A673 (cell line): ENCODE data around the gene ZFYVE21.

Source experiments
- EZH2 ChIP-seq: fragments of 200-600 bp; sonication (generic); IDR thresholded peaks from 2 replicates; pipeline ENCODE4 v1.6.1; 2017; ENCODE audit warnings: borderline replicate concordance, low read depth, mild to moderate bottlenecking, mixed read lengths, antibody characterized with exemption, low read length; ENCODE audit not compliant: poor library complexity, severe bottlenecking
- TF ChIP-seq, protein P1 (sequence below): fragments of 300-800, 200-600 bp; sonication (generic); conservative IDR thresholded peaks from 2 replicates; pipeline ENCODE4 v1.5.1; 2017; ENCODE audit warnings: low read depth, mild to moderate bottlenecking, antibody characterized with exemption, low read length, moderate library complexity, mixed read lengths

DNA sequence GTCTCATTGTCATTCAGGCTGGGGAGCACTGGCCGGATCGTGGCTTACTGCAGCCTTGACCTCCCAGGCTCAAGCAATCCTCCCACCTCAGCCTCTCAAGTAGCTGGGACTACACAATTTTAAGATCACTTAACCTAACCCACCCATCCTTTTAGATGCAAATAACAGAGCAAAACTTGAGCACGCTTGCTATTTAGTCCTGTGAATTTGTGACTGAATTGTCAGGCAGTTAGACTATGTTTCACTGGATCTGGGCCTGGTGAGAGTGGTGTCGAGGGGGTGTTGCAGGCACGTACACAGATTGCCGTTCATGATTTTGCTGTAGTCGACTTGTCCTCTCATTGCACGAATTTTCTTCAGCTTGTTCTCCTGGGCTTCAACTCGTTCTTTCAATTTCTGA is 38.2 kb downstream of the ZFYVE21 start:
- TF ChIP-seq, protein P1, sequence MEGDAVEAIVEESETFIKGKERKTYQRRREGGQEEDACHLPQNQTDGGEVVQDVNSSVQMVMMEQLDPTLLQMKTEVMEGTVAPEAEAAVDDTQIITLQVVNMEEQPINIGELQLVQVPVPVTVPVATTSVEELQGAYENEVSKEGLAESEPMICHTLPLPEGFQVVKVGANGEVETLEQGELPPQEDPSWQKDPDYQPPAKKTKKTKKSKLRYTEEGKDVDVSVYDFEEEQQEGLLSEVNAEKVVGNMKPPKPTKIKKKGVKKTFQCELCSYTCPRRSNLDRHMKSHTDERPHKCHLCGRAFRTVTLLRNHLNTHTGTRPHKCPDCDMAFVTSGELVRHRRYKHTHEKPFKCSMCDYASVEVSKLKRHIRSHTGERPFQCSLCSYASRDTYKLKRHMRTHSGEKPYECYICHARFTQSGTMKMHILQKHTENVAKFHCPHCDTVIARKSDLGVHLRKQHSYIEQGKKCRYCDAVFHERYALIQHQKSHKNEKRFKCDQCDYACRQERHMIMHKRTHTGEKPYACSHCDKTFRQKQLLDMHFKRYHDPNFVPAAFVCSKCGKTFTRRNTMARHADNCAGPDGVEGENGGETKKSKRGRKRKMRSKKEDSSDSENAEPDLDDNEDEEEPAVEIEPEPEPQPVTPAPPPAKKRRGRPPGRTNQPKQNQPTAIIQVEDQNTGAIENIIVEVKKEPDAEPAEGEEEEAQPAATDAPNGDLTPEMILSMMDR = no peak
- TF ChIP-seq EZH2 = no peak
